HG02623 (cell line): Measurements from ENCODE around the gene L3MBTL1.

Experiments
- ATAC-seq: cut with Tn5 transposase; IDR thresholded peaks from one replicate; pipeline ENCODE4 v1.9.1; 2021; ENCODE audit warnings: moderate library complexity; ENCODE audit not compliant: unreplicated experiment

The L3MBTL1 gene

GRCh38 chr20:43558412-43559146 lies 51.1 kb downstream of the L3MBTL1 start, which contains the start of gene SGK2:
Gene SGK2 (plus strand): TSS chr20:43559027. CDS start chr20:43566496, 7,469 bp downstream.
- ATAC-seq, result no peak

DNA sequence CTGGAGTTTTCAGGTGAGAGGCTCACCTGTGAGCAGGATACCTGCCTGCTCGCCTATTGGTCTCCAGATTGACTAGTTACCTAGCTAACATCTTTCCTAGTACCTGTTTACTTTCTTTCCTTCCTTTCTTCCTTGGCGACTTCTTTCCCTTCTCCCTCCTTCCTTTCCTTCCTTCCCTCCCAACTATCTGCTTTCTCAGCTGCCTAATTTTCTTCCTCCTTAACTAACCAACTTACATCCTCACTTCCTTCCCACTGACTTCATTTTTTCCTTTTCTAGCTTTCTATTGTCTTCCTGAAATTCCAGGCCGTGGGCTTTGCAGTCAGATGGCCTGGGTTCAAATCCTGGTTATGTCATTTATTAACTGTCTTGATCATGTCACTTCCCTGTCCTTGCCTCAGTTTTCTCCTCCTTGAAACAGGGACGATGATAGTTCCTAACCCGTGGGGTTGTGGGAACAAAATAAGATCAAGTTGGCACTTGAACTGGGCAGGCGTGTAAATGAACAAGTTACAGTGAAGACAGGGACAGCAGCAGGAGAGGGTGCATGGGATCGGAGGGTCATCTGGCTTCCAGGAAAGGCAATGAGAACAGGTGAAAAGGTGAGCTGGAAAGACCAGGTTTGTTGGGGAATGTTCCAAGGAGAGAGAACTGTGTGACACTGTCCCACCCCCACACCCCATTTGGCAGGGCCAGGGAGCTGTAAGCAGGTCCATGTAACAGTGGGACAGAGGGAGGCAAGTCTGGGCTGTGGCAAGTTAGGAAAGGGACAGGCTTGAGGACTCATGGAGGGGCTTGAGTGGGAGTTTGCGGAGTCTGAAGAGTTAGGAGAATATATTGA lies 51.9 kb downstream of the L3MBTL1 start:
- ATAC-seq, result no peak

- no peak for ATAC-seq
These were observed 53.5 kb downstream of the L3MBTL1 start for GRCh38 chr20:43560974-43561373.

DNA sequence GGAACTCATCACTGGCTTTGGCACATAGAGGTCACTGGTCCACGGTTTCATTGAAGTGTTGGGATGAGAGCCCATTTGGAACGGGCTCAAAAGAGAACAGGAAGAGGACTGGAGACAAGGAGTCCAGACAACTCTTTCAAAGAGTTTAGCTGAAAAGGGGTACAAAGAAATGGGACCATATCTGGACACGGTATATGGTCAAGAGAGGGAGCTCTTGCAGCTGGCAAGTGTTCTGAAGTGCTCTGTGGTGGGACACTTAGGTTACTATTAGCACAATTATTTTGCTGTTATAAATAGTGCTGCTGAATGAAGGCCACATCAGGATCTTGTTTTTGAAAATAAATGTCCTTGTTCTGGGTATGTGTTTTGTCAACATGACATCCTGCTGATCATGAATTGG lies 55.9 kb downstream of the L3MBTL1 start:
- ATAC-seq, result no peak

DNA sequence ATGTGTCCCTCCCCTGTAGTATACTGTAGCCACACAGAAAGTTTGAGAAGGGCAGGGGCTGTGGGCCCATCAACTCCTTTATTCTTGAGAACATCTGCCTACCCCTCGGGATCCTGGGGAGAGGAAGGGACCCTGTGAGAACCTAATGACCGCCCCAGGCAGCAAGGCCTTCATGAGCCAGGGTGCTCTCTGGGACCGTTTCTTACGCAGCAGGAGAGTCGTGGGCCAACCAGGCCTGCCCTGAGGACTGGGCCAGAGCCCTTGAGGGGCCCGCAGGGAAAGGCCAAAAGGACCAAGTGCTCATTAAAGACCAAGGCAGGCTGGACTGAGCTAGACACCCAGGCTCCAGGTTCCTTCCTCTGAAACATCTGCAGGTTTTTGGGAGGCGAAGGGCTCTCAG lies 56.5 kb downstream of the L3MBTL1 start:
- ATAC-seq, result no peak

GRCh38 chr20:43564455-43564854 lies 57.0 kb downstream of the L3MBTL1 start:
- no peak for ATAC-seq

DNA sequence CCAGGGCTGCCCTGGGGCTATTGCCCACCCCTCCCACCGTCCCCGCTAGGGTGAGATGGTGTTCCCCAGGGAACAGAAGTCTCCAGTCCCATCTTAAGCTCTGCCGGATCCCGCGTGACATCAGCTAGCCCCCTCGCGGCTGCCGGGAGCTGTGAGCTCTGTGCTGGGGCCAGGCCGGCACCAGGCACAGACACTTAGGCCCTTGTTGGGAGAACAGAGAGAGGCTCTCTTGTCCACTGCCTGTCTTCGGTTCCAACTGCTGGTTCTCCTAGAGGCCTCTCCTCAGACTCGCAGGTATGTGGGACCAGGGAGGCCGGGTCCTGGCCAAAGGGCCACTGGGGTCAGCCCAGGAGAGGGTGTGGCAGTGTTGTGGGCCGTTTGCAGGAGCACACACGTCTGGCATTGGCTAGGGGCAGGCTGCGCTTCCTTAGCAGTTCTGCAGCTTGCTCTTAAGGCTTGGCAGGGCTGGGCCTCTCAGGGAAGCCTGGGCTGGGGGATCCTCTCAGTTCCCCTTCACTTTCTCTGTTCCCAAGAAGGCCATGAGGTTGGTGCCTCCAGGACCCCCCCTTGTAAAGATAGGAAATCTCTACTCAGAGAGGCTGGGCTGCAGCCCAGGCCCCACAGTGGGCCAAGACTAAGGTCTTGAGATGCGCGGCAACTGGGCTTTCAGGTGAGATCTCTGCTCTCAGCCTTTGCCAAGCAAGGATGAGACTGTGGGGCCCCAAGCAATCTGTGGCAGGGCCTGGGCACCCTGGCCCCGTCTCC lies 57.7 kb downstream of the L3MBTL1 start:
- ATAC-seq, result no peak

- no peak for ATAC-seq
These were observed 58.2 kb downstream of the L3MBTL1 start for GRCh38 chr20:43565758-43566104.

DNA sequence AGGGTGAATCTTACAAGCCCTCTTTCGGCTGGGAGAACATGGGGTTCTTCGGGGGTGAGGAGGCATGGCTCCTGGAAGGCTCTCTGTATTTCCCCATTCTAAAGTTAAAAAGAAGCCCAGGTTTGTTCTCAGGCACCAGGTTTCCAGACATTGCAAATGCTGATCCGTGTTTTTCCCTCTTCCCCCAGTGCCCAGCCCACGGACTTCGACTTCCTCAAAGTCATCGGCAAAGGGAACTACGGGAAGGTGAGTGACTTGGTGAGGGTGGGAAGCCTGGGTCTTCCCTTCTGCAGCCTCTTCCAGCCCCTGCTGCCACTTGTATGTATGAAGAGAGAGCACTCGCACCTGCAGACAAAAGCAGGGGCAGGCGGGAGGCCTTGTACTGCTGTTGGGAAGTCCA lies 60.0 kb downstream of the L3MBTL1 start:
- no peak for ATAC-seq

GRCh38 chr20:43568706-43569105 lies 61.2 kb downstream of the L3MBTL1 start:
- ATAC-seq, result no peak

- ATAC-seq, result no peak
These were observed 61.8 kb downstream of the L3MBTL1 start for GRCh38 chr20:43569282-43569681.

DNA sequence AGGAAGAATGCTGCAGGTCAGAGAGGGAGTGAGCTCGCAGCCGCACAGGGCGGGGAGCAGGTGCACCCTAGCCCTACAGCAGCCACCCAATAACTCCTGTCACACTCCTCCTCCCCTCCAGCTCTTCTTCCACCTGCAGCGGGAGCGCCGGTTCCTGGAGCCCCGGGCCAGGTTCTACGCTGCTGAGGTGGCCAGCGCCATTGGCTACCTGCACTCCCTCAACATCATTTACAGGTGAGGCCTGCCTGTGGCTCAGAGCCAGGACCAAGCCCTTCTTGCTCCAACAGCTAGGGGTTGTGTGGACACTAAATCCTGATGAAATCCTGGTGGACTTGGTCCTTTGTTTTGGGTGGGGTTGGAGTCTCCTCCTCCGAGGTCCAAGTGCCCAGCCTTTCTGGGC lies 63.0 kb downstream of the L3MBTL1 start:
- no peak for ATAC-seq

GRCh38 chr20:43571310-43571709 lies 63.8 kb downstream of the L3MBTL1 start:
- no peak for ATAC-seq

DNA sequence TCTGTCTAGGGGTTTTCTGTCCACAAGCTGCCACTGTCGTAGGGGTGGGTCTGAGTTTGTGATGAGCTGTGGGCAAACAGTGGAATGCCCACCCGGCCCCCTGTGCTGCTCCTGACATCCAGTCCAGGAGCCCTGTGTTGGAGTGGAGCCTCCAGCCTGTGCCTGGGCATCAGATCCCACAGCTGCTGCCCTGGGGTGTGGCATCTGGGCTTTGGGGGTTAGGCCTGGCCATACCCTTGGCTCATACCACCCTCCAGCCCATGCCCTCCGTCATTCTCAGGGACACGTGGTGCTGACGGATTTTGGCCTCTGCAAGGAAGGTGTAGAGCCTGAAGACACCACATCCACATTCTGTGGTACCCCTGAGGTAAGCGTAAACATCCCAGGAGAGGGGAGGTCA lies 64.3 kb downstream of the L3MBTL1 start:
- no peak for ATAC-seq

- ATAC-seq, result no peak
These were observed 65.4 kb downstream of the L3MBTL1 start for GRCh38 chr20:43572891-43573290.

GRCh38 chr20:43576108-43576507 lies 68.6 kb downstream of the L3MBTL1 start:
- ATAC-seq, result no peak

GRCh38 chr20:43579861-43580793 lies 72.6 kb downstream of the L3MBTL1 start:
- no peak for ATAC-seq

DNA sequence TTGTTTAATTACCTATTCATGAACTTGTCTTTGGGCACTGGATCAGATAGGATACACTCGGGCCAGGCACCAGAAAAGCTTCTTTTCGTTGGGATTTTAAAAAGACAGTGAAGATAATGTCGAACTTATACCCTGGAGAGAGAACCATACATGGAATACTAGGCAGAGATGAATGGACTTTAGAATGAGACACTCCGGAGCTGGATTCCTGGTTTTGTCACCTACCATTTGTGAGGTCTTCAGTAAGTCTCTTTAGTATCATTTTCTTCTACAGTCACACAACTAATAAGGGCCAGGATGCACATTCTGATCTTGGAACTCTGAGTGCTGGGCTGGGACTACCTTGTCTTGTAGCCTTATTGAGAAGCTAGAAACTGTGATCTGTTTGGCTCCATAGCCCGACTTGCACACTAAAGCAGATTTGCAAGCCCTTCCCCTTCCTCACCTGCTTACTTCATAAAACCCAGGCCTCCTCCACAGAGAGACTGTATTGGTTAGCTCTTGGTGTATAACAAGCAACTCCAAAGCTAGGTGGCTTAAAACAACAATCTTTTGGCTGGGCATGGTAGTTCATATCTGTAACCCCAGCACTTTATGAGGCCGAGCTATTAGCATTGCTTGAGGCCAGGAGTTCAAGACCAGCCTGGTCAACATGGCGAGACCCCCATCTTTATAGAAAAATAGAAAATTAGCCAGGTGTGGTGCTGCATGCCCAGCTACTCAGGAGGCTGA lies 75.8 kb downstream of the L3MBTL1 start:
- no peak for ATAC-seq

GRCh38 chr20:43583982-43584432 lies 76.5 kb downstream of the L3MBTL1 start:
- no peak for ATAC-seq
